SKM-1 treated with dmso at 0.1 percent for 144 hours (cell line): ENCODE data around the gene TLCD4.

Experiments used
- DNase-seq: peaks from one replicate; lab custom pipeline; 2025; ENCODE audit not compliant: unreplicated experiment; lab: John Stamatoyannopoulos, UW

TLCD4 gene

DNA sequence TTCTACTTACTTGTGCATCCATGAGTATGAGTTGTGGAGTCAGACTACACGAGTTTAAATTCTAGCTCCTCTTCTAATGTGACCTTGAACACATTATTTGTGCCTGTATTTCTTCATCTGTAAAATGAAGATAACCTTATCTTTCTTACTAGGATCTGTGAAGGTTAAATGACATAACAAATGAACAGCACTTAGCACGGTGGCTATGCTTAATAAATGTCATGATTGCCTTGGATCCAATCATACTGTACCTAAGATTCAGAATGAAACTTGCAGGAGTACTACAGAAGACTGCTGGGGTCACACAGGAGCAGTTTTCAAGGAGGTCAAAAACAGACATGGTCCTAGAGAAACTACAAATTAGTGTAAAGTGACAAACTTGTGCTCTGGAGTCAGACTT is 22.2 kb upstream of the TLCD4 start:
- DNase-seq = no peak

DNA sequence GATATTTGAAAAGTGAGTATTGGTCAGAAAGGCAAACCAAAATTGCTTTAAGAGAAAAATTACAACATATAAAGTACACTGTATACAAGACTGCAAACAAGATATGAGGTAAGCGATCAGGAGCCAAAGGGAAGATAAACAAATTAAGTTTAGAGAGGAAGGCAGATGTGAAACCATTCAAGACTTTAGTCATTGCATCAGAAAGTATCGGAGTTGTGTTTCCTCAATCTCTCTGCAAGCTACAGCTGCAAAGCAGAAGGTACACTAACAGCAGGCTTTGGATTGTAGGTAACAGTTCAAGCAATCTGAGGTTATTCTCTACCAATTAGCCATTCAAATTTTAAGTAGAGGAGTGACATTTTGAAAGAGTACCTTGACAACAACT is 21.3 kb upstream of the TLCD4 start:
- DNase-seq = peak; percentile 73

DNA sequence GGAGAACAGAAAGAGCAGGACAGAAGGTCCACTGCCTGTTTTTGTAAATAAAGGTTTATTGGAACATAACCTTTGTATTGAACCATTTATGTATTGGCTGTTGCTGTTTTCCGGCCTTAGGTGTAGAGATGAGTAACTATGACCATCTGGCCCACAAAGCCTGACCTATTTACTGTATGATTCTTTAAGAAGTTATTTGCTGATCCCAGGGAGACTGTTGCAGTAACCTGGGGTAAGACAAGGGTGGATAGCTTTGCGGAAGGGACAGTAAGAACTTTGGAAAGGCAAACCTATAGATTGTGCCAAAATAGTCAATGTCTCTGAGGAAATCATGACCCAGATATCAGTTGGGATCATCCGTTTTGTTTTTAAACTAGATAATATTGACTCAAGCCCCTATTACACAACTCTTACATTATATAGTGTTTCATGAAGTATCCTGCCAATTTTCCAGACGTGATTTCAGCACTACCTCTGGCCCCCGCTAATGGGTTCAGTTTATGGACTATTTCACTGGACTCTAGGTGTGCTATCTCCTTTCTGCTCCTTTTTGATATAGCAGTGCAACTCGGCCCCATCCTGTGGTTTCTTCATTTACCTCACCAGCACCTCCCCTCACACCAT is 20.8 kb upstream of the TLCD4 start:
- DNase-seq = no peak

DNA sequence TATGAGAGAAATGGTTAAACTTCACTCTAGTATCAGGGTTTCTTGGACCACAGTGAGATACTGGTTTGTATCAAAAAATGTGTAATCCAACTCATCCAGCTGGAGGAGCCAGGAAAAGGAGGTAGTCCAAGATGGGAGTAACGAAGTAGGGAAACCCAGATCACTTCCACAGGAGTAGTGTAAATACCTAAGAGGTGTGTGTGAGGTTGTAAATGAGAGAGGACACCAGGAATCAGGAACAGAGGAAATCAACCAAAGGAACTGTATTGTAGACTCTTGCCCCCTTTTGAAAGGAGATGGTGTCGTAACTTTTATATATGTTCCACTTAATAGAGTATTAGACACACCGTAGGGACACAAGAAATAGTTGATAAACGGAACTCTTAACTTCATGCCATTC is 19.7 kb upstream of the TLCD4 start:
- no peak for DNase-seq

DNA sequence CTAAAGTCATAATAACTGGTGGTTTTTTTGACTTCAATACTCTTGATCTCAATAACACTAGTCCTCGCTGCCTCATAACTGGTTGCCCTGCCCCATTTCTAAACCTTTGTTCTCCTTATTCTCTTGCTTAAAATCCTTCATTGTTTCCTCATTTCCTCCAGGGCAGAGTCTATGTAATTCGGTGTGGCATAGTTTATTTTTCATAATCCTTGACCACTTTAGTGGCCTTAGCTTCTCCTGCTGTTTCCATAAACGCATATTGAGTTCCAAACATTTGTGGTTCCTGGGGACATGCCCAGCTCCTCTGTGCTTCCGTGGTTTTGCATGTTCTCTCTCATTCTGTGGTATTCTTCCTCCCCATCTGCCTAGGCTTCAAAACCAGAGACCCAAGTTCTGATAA is 19.0 kb upstream of the TLCD4 start:
- peak; percentile 81 for DNase-seq

DNA sequence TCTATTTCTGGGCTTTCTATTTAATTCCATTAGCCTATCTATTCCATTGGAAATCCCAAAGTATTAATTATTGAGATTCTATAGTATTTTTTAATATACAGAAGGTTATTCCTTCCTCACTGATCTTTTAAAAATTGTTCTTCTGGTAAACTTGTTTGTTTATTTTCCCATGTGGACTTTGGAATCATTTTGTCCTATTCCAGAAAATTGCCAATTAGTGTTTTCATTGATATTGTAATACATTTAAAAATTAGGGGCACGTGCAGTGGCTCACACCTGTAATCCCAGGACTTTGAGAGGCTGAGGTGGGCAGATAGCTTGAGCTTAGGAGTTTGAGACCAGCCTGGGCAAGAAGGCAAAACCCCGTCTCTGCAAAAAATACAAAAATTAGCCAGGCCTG is 8.4 kb upstream of the TLCD4 start:
- no peak for DNase-seq

DNA sequence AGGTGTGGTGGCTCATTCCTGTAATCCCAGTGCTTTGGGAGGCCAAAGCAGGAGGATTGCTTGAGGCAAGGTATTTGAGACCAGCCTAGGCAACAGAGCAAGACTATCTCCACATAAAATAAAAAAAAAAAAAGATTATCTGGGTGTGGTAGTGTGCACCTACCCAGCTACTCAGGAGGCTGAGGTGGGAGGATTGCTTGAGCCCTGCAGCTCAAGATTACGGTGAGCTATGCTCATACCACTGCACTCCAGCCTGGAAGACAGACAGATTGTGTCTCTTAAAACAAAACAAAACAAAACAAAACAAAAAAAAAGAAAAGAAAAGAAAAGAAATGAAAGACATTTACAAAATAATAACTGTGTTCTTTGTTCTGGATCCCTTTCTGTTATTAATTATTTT is 6.1 kb upstream of the TLCD4 start:
- no peak for DNase-seq

DNA sequence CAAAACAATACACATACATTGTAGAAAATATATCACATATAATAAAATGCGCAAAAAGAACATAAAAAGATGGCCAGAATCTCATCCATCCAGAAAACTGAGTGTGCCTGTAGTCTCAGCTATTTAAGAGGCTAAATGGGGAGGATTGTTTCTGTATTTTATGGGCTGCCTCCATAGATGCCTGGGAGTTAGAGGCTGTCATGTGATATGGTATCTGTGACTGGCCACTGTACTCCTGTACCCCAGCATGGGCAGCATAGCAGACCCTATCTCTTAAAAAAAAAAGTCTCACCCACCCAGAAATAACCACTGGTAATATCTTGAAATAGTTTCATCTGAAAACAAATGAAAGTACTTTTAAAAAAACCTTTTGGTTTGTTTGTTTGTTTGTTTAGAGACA is 3.5 kb upstream of the TLCD4 start:
- no peak for DNase-seq

DNA sequence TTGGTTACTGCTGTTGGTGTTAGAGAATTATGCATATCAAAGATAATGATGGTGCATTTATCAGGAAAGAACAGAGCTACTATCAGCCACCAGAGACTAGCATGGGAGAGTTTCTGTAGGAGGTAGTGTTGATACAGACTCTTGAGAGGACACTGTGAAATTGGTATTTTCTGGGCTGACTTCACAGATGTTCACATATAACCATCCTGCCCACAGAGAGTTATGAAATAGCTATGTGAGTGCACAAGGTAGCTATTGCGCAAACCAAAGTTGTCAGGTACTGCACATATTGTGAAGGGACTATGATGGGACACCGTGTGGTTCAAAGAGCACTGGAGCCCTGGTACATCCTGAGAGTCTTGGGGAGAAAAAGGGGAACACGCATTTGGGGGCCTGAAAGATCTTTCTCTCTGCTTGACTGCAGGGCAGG is 1.4 kb upstream of the TLCD4 start:
- DNase-seq = peak; percentile 22

DNA sequence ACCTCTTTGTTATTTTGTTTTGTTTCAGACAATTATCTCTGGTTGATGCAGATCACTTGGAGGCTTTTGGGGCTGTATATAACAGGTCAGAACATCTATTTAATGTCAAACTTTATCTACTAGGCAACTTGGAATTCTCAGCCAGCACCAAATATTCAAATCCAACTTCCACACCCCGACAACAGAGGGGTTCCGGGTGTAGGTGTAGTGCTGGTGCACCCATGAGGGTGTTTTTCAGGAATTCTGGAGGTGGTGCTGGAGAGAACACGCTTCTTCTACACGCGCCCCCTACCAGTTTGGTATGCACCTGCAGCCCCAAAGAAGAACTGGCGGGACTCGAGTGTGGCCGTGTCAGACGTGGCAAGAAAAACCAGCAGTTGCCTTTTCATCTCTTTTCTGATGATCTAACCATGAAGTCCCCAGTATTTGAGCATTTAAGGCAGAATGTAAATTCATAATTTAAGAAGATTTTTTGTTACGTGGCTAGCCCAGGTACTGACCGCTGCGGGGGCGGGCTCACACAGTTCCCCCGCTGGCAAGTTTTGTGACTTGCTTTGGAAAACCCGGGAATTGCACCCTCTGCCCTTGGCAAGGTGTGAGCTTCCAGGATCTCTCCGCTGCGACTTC is 462 bp upstream of the TLCD4 start:
- DNase-seq = peak; percentile 67

DNA sequence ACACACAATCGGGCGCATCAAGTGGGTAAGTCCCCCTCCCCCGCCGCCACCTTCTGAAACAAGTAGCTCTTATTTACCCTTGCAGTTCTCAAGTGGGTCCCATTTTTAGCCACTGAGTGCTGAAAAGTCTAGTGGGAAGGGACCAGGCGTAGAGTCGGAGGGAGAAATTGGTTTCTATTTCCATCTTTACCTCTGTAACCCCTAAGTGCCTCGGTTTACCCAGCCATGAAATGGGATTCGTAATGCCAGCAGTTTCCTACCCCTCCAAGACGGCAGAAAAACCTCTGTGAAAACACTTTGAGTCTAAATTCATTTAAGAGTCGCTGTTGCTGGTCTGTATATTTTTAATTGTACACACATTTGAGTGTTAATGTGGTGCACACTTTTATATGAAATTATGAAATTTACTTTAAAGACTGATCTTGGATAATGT is 928 bp downstream of the TLCD4 start:
- no peak for DNase-seq

DNA sequence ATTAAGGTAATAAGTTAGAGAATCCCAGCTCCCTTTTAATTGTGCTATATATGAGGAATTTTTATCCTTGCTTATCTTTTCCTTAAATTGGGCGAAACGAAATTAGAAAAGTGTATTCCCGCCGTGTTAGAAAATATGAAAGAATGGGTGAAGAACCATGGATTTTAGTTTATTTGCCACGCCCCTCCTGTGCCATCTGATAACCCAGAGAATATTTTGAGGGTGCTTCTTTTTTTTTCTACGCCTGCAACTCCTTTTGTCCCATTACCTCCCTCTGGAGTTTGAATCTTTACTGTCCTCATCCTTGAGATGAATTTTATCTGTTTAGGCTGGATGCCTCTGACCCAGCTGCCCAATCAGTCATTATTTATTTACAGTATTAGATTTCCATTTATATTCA is 1.6 kb downstream of the TLCD4 start:
- no peak for DNase-seq

DNA sequence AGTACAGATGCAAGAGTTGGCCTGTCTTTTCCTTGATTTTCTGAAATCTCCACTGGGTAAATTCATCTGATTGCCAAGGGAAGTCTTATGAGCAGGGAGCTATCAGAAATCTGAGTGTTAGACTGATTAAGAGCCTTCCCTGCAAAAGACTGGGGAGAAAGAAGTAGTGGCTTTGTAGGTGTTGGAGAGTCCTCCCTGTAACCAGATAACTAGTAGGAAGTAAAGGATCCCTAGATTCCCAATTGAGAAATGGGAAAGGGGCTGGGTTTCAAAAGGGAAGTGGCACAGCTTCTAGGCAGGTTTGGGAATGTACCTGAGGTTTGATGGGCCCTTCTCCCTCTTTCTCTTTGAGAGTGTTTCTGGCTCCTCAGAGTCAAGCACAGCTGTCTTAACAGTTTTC is 2.1 kb downstream of the TLCD4 start:
- no peak for DNase-seq

DNA sequence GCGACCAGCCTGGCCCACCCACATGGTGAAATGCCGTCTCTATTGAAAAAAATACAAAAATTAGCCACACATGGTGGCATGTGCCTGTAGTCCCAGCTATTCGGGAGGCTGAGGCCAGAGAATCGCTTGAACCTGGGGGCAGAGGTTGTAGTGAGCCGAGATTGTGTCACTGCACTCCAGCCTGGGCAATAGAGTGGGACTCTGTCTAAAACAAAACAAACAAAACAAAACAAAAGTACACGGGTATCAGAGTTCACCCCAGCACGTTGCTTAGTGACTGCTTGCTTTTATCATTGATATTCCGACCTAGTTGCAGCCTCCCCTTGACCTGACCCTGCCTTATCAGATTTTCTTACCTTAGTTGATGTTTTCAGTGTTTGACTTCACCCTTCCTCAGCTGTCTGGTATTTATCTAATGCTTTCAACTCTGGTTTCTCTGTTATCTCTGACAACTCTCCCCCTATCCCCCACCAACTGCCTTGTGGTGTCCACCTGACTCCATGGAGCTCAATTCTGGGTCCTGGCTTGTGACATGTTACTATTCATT is 5.1 kb downstream of the TLCD4 start:
- DNase-seq = no peak

DNA sequence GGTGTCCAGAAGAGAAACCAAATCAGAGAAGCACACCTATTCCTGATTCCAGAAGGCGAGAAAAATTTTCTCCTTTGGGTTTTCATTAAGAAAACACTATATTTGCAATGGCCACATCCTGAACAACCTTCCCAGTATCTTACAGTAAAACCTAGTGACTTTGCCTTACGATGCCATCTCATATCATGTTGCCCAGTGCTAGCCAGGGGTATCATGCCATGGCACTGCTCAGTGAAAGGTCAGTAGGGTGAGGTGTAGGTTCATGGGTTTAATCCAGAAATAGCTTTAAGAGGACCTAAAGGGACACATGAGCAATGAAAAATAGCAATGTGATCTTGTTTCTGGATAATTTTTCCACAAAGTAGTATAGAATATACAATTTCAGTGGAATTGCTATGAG is 7.2 kb downstream of the TLCD4 start:
- no peak for DNase-seq

DNA sequence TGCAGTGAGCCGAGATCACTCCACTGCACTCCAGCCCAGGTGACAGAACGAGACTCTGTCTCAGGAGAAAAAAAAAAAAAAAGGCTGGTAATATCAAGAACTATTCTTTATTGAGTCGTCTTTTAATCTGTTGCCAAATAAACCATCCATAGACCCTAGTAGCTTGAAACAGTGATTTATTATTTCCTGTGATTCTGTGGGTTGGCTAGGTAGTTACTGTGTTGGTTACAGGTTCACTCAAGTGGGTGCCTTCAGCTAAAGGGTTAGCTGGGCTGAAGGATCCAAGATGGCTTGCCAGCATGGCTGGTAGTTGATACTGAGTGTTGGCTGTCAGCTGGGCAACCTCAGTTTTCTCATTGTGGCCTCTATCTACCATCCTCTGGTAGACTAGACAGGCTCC is 9.2 kb downstream of the TLCD4 start:
- DNase-seq = no peak

DNA sequence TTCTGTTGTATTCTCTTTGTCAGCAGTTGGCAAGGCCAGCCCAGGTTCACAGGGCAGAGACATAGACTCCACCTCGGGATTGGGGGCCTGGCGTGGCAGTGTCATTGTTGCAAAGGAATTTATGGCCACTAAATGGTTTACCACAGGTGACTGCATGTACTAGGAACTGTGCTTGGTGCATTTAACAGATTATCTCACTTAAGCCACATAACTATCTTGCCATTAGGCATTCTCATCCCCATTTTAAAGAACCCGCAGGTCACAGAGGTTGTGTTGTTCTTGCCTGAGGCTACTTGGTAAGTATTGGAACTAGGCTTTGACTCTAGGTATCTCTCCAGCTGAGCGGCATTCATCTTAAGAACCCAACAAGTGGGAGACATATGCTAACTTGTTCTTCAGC is 9.7 kb downstream of the TLCD4 start:
- no peak for DNase-seq

DNA sequence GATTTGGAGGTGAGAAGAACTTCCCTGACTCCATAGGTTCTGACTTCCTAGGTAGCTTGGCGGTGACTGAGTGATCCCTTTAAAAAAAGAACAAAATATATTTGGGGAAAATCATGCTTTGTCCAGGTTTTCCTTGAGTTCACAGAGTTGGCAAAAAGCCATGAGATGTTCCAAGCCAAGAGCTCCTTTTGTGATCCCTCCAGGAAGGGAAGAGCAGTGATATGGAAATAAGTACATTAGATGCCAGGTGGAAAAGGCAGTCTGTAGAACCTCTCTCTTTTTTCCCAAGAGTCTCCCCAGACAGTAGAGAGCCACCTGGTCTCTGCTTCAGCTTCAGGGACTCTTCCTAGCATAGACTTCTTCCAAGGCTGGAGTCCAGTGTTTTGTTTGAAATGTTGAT is 10.2 kb downstream of the TLCD4 start:
- no peak for DNase-seq

DNA sequence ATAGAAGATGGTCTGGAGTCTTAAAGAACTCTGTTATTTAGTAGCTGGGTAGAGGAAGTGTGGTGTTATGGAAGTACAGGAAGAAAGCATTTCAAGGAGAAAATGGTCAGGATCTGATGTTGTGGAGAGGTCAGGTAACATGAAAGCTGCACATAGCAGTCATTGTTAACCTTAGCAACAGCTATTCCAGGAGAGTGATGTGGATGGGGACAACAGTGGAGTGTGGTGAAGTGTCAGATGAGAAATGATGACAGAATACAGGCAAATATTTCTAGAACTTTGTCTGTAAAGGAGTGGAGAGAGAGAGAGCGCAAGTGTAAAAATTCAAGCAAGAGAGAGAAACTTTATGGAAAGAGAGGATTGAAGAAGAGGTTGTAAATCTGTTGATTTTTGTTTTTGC is 15.6 kb downstream of the TLCD4 start:
- no peak for DNase-seq

DNA sequence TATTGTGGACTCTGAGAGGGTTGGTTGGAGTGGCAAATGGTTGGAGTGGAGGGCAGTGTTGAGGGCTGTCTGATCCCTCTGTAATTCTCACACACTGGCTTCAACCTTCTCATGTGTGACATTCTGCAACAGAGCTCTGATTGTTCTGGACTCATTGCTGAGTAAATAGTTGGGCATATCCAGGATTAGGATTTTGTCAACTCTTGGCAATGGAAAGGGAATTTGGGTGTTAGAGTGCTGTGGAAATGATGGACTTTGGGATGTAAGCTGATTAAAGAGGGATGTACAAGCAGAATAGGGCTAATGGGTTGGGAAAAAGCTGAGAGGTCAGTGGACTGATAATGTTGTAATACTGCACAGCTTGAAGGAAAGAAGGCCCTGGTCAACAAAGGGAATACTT is 16.5 kb downstream of the TLCD4 start:
- DNase-seq = no peak

DNA sequence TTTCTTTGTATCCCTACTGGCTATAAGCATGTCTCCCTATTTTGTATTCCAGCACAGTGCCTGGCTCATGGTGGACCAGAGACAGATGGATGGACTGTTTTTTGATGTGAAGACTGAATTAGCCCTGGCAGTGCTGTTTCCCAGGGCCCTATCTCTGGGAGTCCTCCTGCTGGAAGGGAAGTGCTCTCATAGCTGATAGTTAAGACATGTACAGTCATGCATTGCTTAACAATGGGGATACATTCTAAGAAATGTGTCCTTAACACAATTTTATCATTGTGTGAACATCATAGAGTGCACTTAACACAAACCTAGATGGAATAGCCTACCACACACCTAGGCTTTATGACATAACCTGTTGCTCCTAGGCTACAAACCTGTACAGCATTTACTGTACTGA is 21.1 kb downstream of the TLCD4 start:
- DNase-seq = no peak

DNA sequence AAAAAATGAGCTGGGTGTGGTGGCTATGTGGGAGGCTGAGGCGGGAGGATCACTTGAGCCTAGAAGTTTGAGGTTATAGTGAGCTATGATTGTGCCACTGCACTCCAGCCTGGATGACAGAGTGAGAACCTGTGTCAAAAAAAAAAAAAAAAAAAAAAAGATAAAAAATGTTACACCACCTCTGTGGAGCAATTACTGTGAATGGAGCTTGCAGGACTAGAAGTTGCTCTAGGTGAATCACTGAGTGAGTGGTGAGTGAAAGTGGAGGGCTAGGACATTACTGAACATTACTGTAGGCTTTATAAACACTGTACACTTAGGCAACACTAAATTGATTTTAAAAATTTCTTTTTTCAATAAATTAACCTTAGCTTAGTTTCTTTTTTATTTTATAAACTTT is 21.9 kb downstream of the TLCD4 start:
- DNase-seq = no peak

DNA sequence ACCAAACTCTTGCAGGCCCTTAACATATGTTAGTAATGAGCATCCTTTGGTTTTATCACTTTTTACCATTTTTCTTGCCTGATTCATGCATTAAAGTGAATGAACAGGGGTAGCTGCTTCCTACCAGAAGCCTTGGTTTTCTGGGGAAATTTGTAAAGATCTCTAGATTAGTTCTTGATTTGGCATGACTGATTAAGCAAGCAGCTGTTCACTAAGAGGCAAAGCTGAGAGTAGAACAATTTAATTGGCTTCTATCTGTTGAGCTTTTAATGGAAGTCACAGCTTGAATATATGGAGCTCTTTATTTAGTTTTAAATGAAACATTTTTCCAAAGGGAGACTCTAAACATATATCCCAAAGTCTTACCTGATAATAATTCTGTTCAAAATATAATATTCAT is 23.6 kb downstream of the TLCD4 start:
- no peak for DNase-seq
